Astrocyte of the cerebellum (primary cell): ENCODE measurements around the gene TMEM192.

ENCODE experiments used
- DNase-seq: peaks from one replicate; pipeline ENCODE4 v3.0.0-alpha.2; 2011; ENCODE audit warnings: low read depth
- H3K4me3 ChIP-seq: 2 replicates; pipeline ENCODE4 v1.5.1; 2011; ENCODE audit warnings: mild to moderate bottlenecking, low read depth, low read length, moderate library complexity
- CTCF ChIP-seq: IDR thresholded peaks from 2 replicates; pipeline ENCODE4 v1.5.1; 2012; ENCODE audit warnings: low read length, low read depth, moderate library complexity, mild to moderate bottlenecking; ENCODE audit errors: missing control alignments
- in situ Hi-C: cut with HindIII; loops from 2 replicates; pipeline ENCODE4 v1.10.0; 2017; ENCODE audit warnings: low sequenced_read_pairs

Gene TMEM192

GRCh38 chr4:165112368-165113121 is at the start of gene TMEM192:
Gene TMEM192, minus strand, starts transcription at chr4:165112860. Its CDS starts 87 bp downstream, at chr4:165112773.
- H3K4me3 ChIP-seq: peak within 1 kb of the TSS; percentile 79
- DNase-seq: peak; percentile 78

GRCh38 chr4:165158762-165159161 is 46.1 kb upstream of the TMEM192 start:
- H3K4me3 ChIP-seq: no peak overlapping the region
- DNase-seq: no peak
- no peak for TF ChIP-seq CTCF
- in situ Hi-C loops: no loop called here

More at GRCh38 chr4:165112368-165113121, at the start of gene TMEM192:
- in situ Hi-C loops: no loop called here
- TF ChIP-seq CTCF: peak; percentile 47

GRCh38 chr4:165156906-165157305 is 44.2 kb upstream of the TMEM192 start:
- TF ChIP-seq CTCF: no peak
- in situ Hi-C loops: no loop called here
- no peak overlapping the region for H3K4me3 ChIP-seq
- no peak for DNase-seq

GRCh38 chr4:165154482-165154881 is 41.8 kb upstream of the TMEM192 start:
- H3K4me3 ChIP-seq: no peak overlapping the region
- TF ChIP-seq CTCF: no peak
- in situ Hi-C loops: no loop called here
- DNase-seq: no peak

- no peak overlapping the region for H3K4me3 ChIP-seq
- DNase-seq: no peak
- no peak for TF ChIP-seq CTCF
- in situ Hi-C loops: no loop called here
Observed at GRCh38 chr4:165152527-165152926, 39.9 kb upstream of the TMEM192 start.

DNA sequence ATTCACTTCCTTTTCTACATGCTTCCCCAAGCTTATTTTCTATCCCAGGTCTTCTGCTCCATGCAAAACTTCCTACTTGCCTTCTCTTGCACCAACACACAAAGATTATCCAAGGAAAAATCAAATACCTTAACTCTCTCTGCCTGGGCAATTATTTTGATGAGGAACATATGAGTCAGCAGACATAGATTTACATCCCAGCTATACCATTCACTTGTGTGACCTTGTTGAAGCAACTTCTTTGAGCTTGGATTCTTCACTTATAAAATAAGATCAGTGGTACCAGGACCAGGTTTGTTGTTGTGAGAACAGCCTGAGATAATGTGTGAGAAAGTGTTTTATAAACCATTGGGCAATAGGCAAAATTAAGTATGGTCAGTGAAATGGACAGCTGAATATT is 39.1 kb upstream of the TMEM192 start:
- DNase-seq: no peak
- no peak for TF ChIP-seq CTCF
- in situ Hi-C loops: no loop called here
- H3K4me3 ChIP-seq: no peak overlapping the region
